Endodermal cell (in vitro differentiated cells): ENCODE results near the gene CMTR1. TPM values are rescaled to one million over a fixed set of nuclear protein-coding genes. Genes with fewer than 3 reads are reported as not detected.
A peak's percentile ranks its signal among the peaks of the same experiment; 100 is the strongest.

Experiments used
- DNase-seq: peaks from one replicate; pipeline ENCODE4 v3.0.0-alpha.2; 2017
- H3K27ac ChIP-seq: 2 replicates; pipeline ENCODE4 v1.5.1; 2013; ENCODE audit warnings: mild to moderate bottlenecking, low read depth, low read length, moderate library complexity
- H3K27me3 ChIP-seq: 2 replicates; pipeline ENCODE4 v1.6.1; 2013; ENCODE audit warnings: mild to moderate bottlenecking, low read length, moderate library complexity; ENCODE audit not compliant: insufficient read depth, control insufficient read depth, poor library complexity, severe bottlenecking
- H3K36me3 ChIP-seq: 2 replicates; pipeline ENCODE4 v1.7.0; 2013; ENCODE audit warnings: mild to moderate bottlenecking, low read length, moderate library complexity; ENCODE audit not compliant: control insufficient read depth, insufficient read depth
- H3K4me1 ChIP-seq: one replicate; pipeline ENCODE4 v1.7.0; 2013; ENCODE audit warnings: low read length; ENCODE audit not compliant: control insufficient read depth, insufficient read depth
- H3K4me3 ChIP-seq: 2 replicates; pipeline ENCODE4 v1.5.1; 2013; ENCODE audit warnings: mild to moderate bottlenecking, low read length, moderate library complexity
- H3K9ac ChIP-seq: 2 replicates; pipeline ENCODE4 v1.6.1; 2013; ENCODE audit warnings: mild to moderate bottlenecking, low read length, moderate library complexity; ENCODE audit not compliant: poor library complexity, severe bottlenecking; ENCODE audit errors: extremely low read depth
- H3K9me3 ChIP-seq: 2 replicates; pipeline ENCODE4 v1.6.1; 2013; ENCODE audit warnings: mild to moderate bottlenecking, low read length, moderate library complexity; ENCODE audit not compliant: control insufficient read depth
- H3K27ac Mint-ChIP-seq: 2 replicates; pipeline ENCODE4 v1.8.0; 2020; ENCODE audit warnings: mixed read lengths
- H3K27me3 Mint-ChIP-seq: 2 replicates; pipeline ENCODE4 v1.8.0; 2021; ENCODE audit warnings: mild to moderate bottlenecking, mixed read lengths; ENCODE audit not compliant: insufficient read depth
- H3K36me3 Mint-ChIP-seq: 2 replicates; pipeline ENCODE4 v1.8.0; 2020; ENCODE audit warnings: low read depth, mixed read lengths
- H3K4me1 Mint-ChIP-seq: 2 replicates; pipeline ENCODE4 v1.8.0; 2020; ENCODE audit warnings: mixed read lengths
- H3K4me3 Mint-ChIP-seq: 2 replicates; pipeline ENCODE4 v1.8.0; 2020; ENCODE audit warnings: mild to moderate bottlenecking, moderate library complexity, mixed read lengths
- H3K9me3 Mint-ChIP-seq: 2 replicates; pipeline ENCODE4 v1.8.0; 2020; ENCODE audit warnings: mild to moderate bottlenecking, mixed read lengths
- whole genome bisulfite sequencing, 2 experiments: methylation state at CpG; one replicate each; pipeline versions ENCODE4 v1.1.5 to v1.1.7; 2013; ENCODE audit warnings: missing lambda C conversion rate in 2 of 2, mixed read lengths in 1 of 2; ENCODE audit not compliant: insufficient coverage in 1 of 2, insufficient read length in 1 of 2; 5-methylcytosine and 5-hydroxymethylcytosine counted together
- total RNA-seq, 2 donors: library from RNA; stranded (reverse); fragmentation: NEBNext Ultra II Directional in 1 of 2; extraction: Animal tissue kit (Norgen Biotek cat#: 25700) in 1 of 2; gene quantifications; 2 replicates in 1 of 2; 3 replicates in 1 of 2; pipeline ENCODE4 v1.2.1, GENCODE V29; 2021
- TF ChIP-seq, protein P1 (sequence below): fragments of 200-600 bp; sonication (generic); conservative IDR thresholded peaks from 2 replicates; pipeline ENCODE4 v1.5.0; 2021; ENCODE audit warnings: antibody characterized with exemption, mild to moderate bottlenecking

Gene CMTR1
- total RNA-seq, 2 donors from 2014 or later: 62.0 to 91.6 TPM

DNA sequence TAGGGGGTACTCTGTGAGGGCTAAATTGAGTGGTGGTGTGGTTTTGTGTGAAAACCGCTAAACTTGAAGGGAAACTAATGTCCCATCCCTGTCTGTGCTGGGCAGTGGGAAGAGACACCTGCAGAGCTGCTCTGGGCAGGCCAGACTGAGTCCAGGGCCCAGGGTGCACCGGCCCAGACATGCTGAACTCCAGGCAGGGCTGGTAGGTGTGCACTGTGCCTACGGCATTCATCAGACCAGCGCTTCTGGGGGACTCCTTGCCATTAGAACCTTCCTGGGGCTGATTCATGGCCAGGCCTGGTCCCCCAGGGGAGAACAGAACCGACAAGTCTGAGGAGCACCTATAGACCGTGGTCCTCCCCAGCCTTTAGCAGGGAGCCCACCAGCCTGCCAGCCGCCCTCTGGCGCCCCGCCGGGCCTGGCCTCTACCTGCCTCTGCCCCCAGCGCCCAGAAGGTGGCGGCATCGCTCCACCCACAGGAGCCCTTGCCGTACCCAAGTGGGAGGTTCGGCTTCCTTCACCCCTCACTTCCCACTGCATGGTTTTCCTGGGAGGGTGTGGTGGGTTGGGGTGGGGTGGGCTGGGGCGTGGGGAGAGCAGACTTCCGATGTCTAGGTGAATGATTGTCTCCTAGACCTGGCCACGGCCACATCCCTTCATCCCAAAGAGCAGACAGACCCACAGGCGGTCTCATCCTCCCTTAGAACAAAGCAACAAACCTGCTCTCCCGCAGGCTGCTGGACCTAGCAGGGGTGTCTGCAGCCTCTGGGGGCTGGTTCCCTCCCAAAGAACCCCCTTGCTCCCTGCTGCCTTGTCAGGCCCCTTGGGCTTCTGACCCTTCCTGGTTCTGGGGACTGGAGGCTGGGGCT lies 51.1 kb downstream of the CMTR1 start:
- Histone ChIP-seq H3K4me1 (peaks cover 25% of the 10 kb centered on the region), H3K27ac (no peak overlapping the region), H3K9me3 (no peaks in the 10 kb centered on the region), H3K36me3 (peaks cover 40% of the 10 kb centered on the region), H3K9ac (no peak overlapping the region), H3K4me3 (no peak overlapping the region), H3K27me3 (no peaks in the 10 kb centered on the region)
- peak; percentile 92 for DNase-seq
- TF ChIP-seq, protein P1, sequence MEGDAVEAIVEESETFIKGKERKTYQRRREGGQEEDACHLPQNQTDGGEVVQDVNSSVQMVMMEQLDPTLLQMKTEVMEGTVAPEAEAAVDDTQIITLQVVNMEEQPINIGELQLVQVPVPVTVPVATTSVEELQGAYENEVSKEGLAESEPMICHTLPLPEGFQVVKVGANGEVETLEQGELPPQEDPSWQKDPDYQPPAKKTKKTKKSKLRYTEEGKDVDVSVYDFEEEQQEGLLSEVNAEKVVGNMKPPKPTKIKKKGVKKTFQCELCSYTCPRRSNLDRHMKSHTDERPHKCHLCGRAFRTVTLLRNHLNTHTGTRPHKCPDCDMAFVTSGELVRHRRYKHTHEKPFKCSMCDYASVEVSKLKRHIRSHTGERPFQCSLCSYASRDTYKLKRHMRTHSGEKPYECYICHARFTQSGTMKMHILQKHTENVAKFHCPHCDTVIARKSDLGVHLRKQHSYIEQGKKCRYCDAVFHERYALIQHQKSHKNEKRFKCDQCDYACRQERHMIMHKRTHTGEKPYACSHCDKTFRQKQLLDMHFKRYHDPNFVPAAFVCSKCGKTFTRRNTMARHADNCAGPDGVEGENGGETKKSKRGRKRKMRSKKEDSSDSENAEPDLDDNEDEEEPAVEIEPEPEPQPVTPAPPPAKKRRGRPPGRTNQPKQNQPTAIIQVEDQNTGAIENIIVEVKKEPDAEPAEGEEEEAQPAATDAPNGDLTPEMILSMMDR: peak; percentile 90
- peaks cover 44% of the 10 kb centered on the region for H3K36me3 Mint-ChIP-seq
- WGBS, 2 experiments: 49 to 93% methylated on average over 5 to 18 of the region's 20 CpGs
- H3K9me3 Mint-ChIP-seq: peaks cover 7% of the 10 kb centered on the region
- H3K4me1 Mint-ChIP-seq: peaks cover 41% of the 10 kb centered on the region
- no peak overlapping the region for H3K27ac Mint-ChIP-seq
- H3K27me3 Mint-ChIP-seq: no peaks in the 10 kb centered on the region
- no peak overlapping the region for H3K4me3 Mint-ChIP-seq

GRCh38 chr6:37484786-37485170 lies 51.8 kb downstream of the CMTR1 start:
- Histone ChIP-seq H3K27ac (peak overlapping the region; percentile 21), H3K4me3 (no peak overlapping the region), H3K27me3 (no peaks in the 10 kb centered on the region), H3K36me3 (peaks cover 37% of the 10 kb centered on the region), H3K9ac (no peak overlapping the region), H3K9me3 (no peaks in the 10 kb centered on the region), H3K4me1 (peaks cover 25% of the 10 kb centered on the region)
- 91 to 95% methylated on average over 6 to 7 of the region's 7 CpGs for WGBS, 2 experiments
- DNase-seq: no peak
- H3K9me3 Mint-ChIP-seq: peaks cover 7% of the 10 kb centered on the region
- peaks cover 47% of the 10 kb centered on the region for H3K4me1 Mint-ChIP-seq
- H3K27ac Mint-ChIP-seq: no peak overlapping the region
- TF ChIP-seq, protein P1: no peak
- no peak overlapping the region for H3K4me3 Mint-ChIP-seq
- H3K27me3 Mint-ChIP-seq: no peaks in the 10 kb centered on the region
- peaks cover 40% of the 10 kb centered on the region for H3K36me3 Mint-ChIP-seq

- peaks cover 52% of the 10 kb centered on the region for H3K4me1 Mint-ChIP-seq
- Histone ChIP-seq H3K4me3 (no peak overlapping the region), H3K4me1 (peaks cover 24% of the 10 kb centered on the region), H3K9me3 (no peaks in the 10 kb centered on the region), H3K36me3 (peaks cover 31% of the 10 kb centered on the region), H3K27ac (no peak overlapping the region), H3K27me3 (no peaks in the 10 kb centered on the region), H3K9ac (no peak overlapping the region)
- TF ChIP-seq, protein P1: peak; percentile 63
- peaks cover 38% of the 10 kb centered on the region for H3K36me3 Mint-ChIP-seq
- DNase-seq: peak; percentile 75
- H3K9me3 Mint-ChIP-seq: peaks cover 7% of the 10 kb centered on the region
- whole genome bisulfite sequencing, 2 experiments: 79 to 87% methylated on average over 8 to 10 of the region's 10 CpGs
- H3K27ac Mint-ChIP-seq: no peak overlapping the region
- H3K4me3 Mint-ChIP-seq: no peak overlapping the region
- H3K27me3 Mint-ChIP-seq: no peaks in the 10 kb centered on the region
Observed at GRCh38 chr6:37485291-37485702, 52.3 kb downstream of the CMTR1 start.
